K562 (cell line): Measurements from ENCODE around the gene SLC39A11. TPM values are rescaled to one million over a fixed set of nuclear protein-coding genes. Genes with fewer than 3 reads are reported as not detected.
"Not testable (repeated sequence)": the region's sequence is repeated elsewhere in the genome, so short reads cannot be mapped to it uniquely, and the experiment has no call there.

Experiments
- ATAC-seq: fragments of 200-7000 bp; cut with Tn5 transposase; 3 replicates; pipeline ENCODE4 v1.9.1; 2020; ENCODE audit warnings: moderate library complexity
- BruUV-seq: library from RNA; stranded (reverse); fragments of 400-500 nt; replicated peaks from 2 replicates; lab custom pipeline; 2021; lab: Mats Ljungman, UMichigan
- CTCF ChIA-PET: fragments of 300-600 bp; formaldehyde crosslinking; extraction: SDS; loops from one replicate; lab custom pipeline; 2021; ENCODE audit warnings: low intra/inter-chr PET ratio; lab: Yijun Ruan, JAX
- POLR2A ChIA-PET: fragments of 300-600, 350-650 bp; sonication (Branson Sonifier 250); formaldehyde crosslinking; extraction: SDS; loops from one replicate; lab custom pipeline; 2021; ENCODE audit warnings: antibody characterized with exemption, inconsistent platforms; lab: Yijun Ruan, JAX
- DNase-seq, 4 experiments: peaks; one replicate each; pipeline versions ENCODE4 v3.0.0 to v3.0.0-alpha.2; 2011 to 2018; ENCODE audit warnings: low spot score in 3 of 4, mixed read lengths in 3 of 4; ENCODE audit errors: extremely low read depth in 1 of 4
- FAIRE-seq: peaks from 2 replicates; lab custom pipeline; 2011; peaks lifted over from hg19 to GRCh38; lab: Jason Lieb, UNC
- H2AFZ ChIP-seq: 2 replicates; pipeline ENCODE4 v1.6.0; 2011; ENCODE audit warnings: low read depth, low read length, control low read depth, inconsistent platforms
- H3K27ac ChIP-seq: fragments of 200-600 bp; 3 replicates; pipeline ENCODE4 v1.8.0; 2011; ENCODE audit warnings: low read depth, mild to moderate bottlenecking, control low read depth, inconsistent platforms, low read length, moderate library complexity, mixed read lengths; ENCODE audit errors: extremely low read depth
- H3K27me3 ChIP-seq, 2 experiments: fragments of 300-600 bp in 1 of 2; 2 replicates in 1 of 2; 3 replicates in 1 of 2; pipeline versions ENCODE4 v1.6.0 to v1.8.0; 2011; ENCODE audit warnings: inconsistent platforms in 2 of 2, low read length in 2 of 2, mild to moderate bottlenecking in 1 of 2, mixed read lengths in 1 of 2, moderate library complexity in 1 of 2; ENCODE audit not compliant: control insufficient read depth in 2 of 2, insufficient read depth in 2 of 2
- H3K36me3 ChIP-seq: fragments of 300-600 bp; 3 replicates; pipeline ENCODE4 v1.8.0; 2011; ENCODE audit warnings: mild to moderate bottlenecking, low read length, inconsistent platforms; ENCODE audit not compliant: control insufficient read depth, insufficient read depth
- H3K4me1 ChIP-seq, 2 experiments: fragments of 200-600 bp in 1 of 2; replicated peaks in 1 of 2; 2 replicates in 1 of 2; 3 replicates in 1 of 2; pipeline versions ENCODE4 v1.5.1 to v1.8.0; 2011; ENCODE audit warnings: inconsistent platforms in 2 of 2, low read length in 2 of 2, mild to moderate bottlenecking in 1 of 2, mixed read lengths in 1 of 2, moderate library complexity in 1 of 2; ENCODE audit not compliant: control insufficient read depth in 2 of 2, insufficient read depth in 2 of 2
- H3K4me2 ChIP-seq: 2 replicates; pipeline ENCODE4 v1.6.1; 2011; ENCODE audit warnings: low read length, control low read depth, inconsistent platforms, mixed read lengths; ENCODE audit not compliant: insufficient read depth
- H3K4me3 ChIP-seq: fragments of 200-600 bp; sonication (generic), shearing (Covaris generic); 2 replicates; pipeline ENCODE4 v1.5.1; 2016; ENCODE audit warnings: control low read depth, inconsistent platforms
- H3K79me2 ChIP-seq: fragments of 200-600 bp; 3 replicates; pipeline ENCODE4 v1.8.0; 2011; ENCODE audit warnings: low read length, inconsistent platforms; ENCODE audit not compliant: control insufficient read depth, insufficient read depth
- H3K9ac ChIP-seq, 2 experiments: 2 replicates each; pipeline versions ENCODE4 v1.6.0 to v1.6.1; 2011; ENCODE audit warnings: low read depth in 2 of 2, low read length in 2 of 2, control low read depth in 1 of 2, inconsistent platforms in 1 of 2, mild to moderate bottlenecking in 1 of 2, mixed read lengths in 1 of 2; ENCODE audit not compliant: insufficient read depth in 1 of 2
- H3K9me1 ChIP-seq: one replicate; pipeline ENCODE4 v1.6.0; 2011; ENCODE audit warnings: inconsistent platforms, mild to moderate bottlenecking, low read length, moderate library complexity; ENCODE audit not compliant: control insufficient read depth, insufficient read depth
- H3K9me3 ChIP-seq: replicated peaks from 2 replicates; pipeline ENCODE4 v1.5.1; 2011; ENCODE audit warnings: low read depth, low read length, inconsistent platforms; ENCODE audit not compliant: control insufficient read depth, insufficient read depth
- H4K20me1 ChIP-seq: replicated peaks from 2 replicates; pipeline ENCODE4 v1.6.1; 2011; ENCODE audit warnings: low read length, inconsistent platforms, mixed read lengths; ENCODE audit not compliant: control insufficient read depth, insufficient read depth
- MBD2 ChIP-seq: sonication (generic); IDR thresholded peaks from 2 replicates; pipeline ENCODE4 v1.6.1; 2016; ENCODE audit warnings: low read depth, borderline replicate concordance
- STAT5B ChIP-seq: fragments of 250-450 bp; sonication (Bioruptor Pico); IDR thresholded peaks from 2 replicates; pipeline ENCODE4 v1.8.0; 2021; ENCODE audit warnings: mild to moderate bottlenecking, inconsistent platforms
- ZHX1 ChIP-seq: fragments of 150-350 bp; conservative IDR thresholded peaks from 2 replicates; pipeline ENCODE4 v1.6.1; 2014; ENCODE audit warnings: low read length
- ZNF707 ChIP-seq: fragments of 250-450 bp; sonication (Bioruptor Pico); conservative IDR thresholded peaks from 2 replicates; pipeline ENCODE4 v1.8.0; 2022; ENCODE audit warnings: inconsistent platforms, mild to moderate bottlenecking, moderate library complexity
- ZNF764 ChIP-seq: fragments of 250-450 bp; sonication (Bioruptor Pico); IDR thresholded peaks from 2 replicates; pipeline ENCODE4 v1.4.0; 2020; ENCODE audit warnings: low read depth, mild to moderate bottlenecking, moderate library complexity
- WGBS: fragments of 100-300 bp; shearing (Covaris generic); methylation state at CpG from one replicate; pipeline ENCODE4 v1.1.6; 2016; ENCODE audit warnings: low coverage, mixed read lengths; ENCODE audit not compliant: insufficient coverage; ENCODE audit errors: missing lambda C conversion rate; 5-methylcytosine and 5-hydroxymethylcytosine counted together
- in situ Hi-C: fragments of 300-500 bp; cut with MboI; formaldehyde crosslinking; loops from 4 replicates; pipeline ENCODE4 v1.15.0; 2018; ENCODE audit warnings: inconsistent platforms, mixed read lengths
- intact Hi-C: fragments of 100-400 bp; cut with micrococcal nuclease; formaldehyde crosslinking; loops from 2 replicates; pipeline ENCODE4 v1.14.2; 2022
- polyA plus RNA-seq, 8 experiments: library from polyadenylated mRNA; depleted of rRNA in 4 of 8; stranded (reverse) in 5 of 8; unstranded in 3 of 8; fragments of >200 nt; fragmentation: Nextera tagmentation in 2 of 8; fragmentation: Illumina TruSeq in 1 of 8; extraction: Ambion mirVana in 2 of 8; extraction: Trizol in 1 of 8; gene quantifications; 2 replicates each; pipeline versions ENCODE4 v1.2.1 to v1.2.3, GENCODE V29; 2011 to 2014; ENCODE audit warnings: inconsistent platforms in 1 of 8, missing spikeins in 1 of 8
- total RNA-seq, 7 experiments: library from RNA; depleted of rRNA in 6 of 7; stranded (reverse); fragments of >200 nt in 6 of 7; fragmentation: Illumina TruSeq in 2 of 7; extraction: Trizol in 2 of 7; gene quantifications; 2 replicates each; pipeline versions ENCODE4 v1.2.1 to v1.2.3, GENCODE V29; 2011 to 2021; ENCODE audit warnings: low replicate concordance in 1 of 7

SLC39A11 gene
- total and polyA plus RNA-seq, 9 of the 15 experiments (the other 6 are each of a cell fraction or from before 2014, with no cell fraction given), result 10.5 to 26.4 (median 13.4) TPM

DNA sequence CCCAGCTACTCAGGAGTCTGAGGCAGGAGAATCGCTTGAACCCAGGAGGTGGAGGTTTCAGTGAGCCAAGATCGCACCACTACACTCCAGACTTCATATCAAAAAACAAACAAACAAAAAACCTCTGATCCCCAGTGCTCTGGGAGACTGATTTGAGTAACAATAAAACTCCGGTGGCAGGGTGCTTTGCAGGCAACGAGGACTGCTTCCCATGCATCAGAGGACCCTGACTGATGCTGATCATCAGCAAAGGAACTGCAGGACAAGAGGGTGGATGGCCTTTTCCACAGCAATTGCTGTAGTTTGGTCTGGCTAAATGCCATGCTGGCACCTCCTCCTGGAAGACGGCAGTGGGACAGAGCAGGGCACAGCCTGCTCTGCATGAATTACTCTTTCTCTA is 6.4 kb upstream of the SLC39A11 start (continued):
- TF ChIP-seq ZHX1, result no peak
- no peak for TF ChIP-seq STAT5B
- no peak for TF ChIP-seq ZNF707 (CRISPR knock-in tag)
- TF ChIP-seq MBD2, result no peak
- TF ChIP-seq ZNF764 (CRISPR knock-in tag), result no peak
- TF ChIP-seq, all 486 proteins: peak for 0

DNA sequence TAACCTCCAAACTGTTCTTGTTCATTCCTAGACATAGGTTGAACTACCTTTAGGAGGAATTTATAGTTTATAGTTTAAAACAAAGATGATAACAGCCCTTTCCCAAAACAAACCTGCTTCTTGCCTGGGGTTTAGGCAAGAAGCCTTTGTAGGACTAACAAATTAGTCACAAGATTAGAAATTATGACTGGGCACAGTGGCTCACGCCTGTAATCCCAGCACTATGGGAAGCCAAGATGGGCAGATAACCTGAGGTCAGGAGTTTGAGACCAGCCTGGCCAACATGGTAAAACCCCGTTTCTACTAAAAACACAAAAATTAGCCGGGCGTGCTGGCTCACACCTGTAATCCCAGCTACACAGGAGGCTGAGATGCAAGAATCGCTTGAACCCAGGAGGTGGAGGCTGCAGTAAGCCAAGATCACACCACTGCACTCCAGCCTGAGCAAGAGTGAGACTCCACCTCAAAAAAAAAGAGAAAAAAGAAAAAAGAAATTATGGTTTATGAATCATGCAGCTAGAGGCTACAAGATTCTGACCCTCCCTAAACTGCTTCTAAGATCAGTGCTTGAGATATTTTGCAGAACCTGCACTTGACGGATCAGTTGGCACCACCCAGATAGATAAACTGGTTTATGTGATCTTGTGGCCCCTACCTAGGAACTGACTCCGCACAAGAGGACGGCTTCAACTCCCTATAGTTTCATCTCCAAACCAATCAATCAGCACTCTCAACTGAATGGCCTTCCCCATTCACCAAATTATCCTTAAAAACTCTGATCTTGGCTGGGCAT is 5.7 kb upstream of the SLC39A11 start:
- H2AFZ ChIP-seq, H3K9me3 ChIP-seq, H3K27ac ChIP-seq, H3K9me1 ChIP-seq, CTCF ChIA-PET, H3K4me3 ChIP-seq, BruUV-seq, H4K20me1 ChIP-seq, ATAC-seq, H3K9ac ChIP-seq, H3K79me2 ChIP-seq, in situ Hi-C loops, H3K36me3 ChIP-seq, DNase-seq, FAIRE-seq, H3K4me1 ChIP-seq, H3K4me2 ChIP-seq: not testable (repeated sequence)
- intact Hi-C loops, result loop anchor here (10.0 kb wide), 1 partner anchor 113 kb away; no protein-coding TSS in a partner anchor
- peaks cover 21 to 44% of the 10 kb centered on the region in 2 experiments for H3K27me3 ChIP-seq
- POLR2A ChIA-PET, result interaction anchor here (0.6 kb wide), 1 partner anchor 63 kb away, joined by 3 read pairs; no protein-coding TSS in a partner anchor
- WGBS, result 3% methylated on average over 8 of the region's 8 CpGs
